Panc1 (cell line): ENCODE measurements around the gene STEAP3. TPM values are rescaled to one million over a fixed set of nuclear protein-coding genes. Genes with fewer than 3 reads are reported as not detected.

Source experiments
- ATAC-seq: fragments of 200-7000 bp; cut with Tn5 transposase; 2 replicates; pipeline ENCODE4 v1.9.1; 2020; ENCODE audit warnings: mild to moderate bottlenecking, moderate library complexity
- BruUV-seq: library from RNA; stranded (reverse); fragments of 400-500 nt; replicated peaks from 2 replicates; lab custom pipeline; 2021; lab: Mats Ljungman, UMichigan
- CTCF ChIA-PET: fragments of 300-600 bp; sonication (Branson Sonifier 250); formaldehyde crosslinking; loops from one replicate; lab custom pipeline; 2022; ENCODE audit warnings: antibody characterized with exemption; lab: Charles Lee
- POLR2A ChIA-PET: fragments of 300-600 bp; sonication (Branson Sonifier 250); formaldehyde crosslinking; loops from one replicate; lab custom pipeline; 2022; ENCODE audit warnings: antibody characterized with exemption; lab: Charles Lee
- DNase-seq: peaks from one replicate; pipeline ENCODE4 v3.0.0-alpha.2; 2010; ENCODE audit warnings: low read depth, low spot score
- H3K27ac ChIP-seq: 2 replicates; pipeline ENCODE4 v1.5.1; 2011; ENCODE audit warnings: mild to moderate bottlenecking, low read length, inconsistent platforms
- H3K27me3 ChIP-seq: fragments of 200-500 bp; sonication (Bioruptor generic); 2 replicates; pipeline ENCODE4 v1.6.0; 2014; ENCODE audit warnings: low read length, inconsistent platforms; ENCODE audit not compliant: control insufficient read depth, insufficient read depth
- H3K36me3 ChIP-seq: fragments of 200-500 bp; sonication (Bioruptor generic); 2 replicates; pipeline ENCODE4 v1.5.1; 2014; ENCODE audit warnings: inconsistent platforms, mild to moderate bottlenecking, low read length, moderate library complexity; ENCODE audit not compliant: control insufficient read depth, insufficient read depth
- H3K4me1 ChIP-seq: 2 replicates; pipeline ENCODE4 v1.5.1; 2011; ENCODE audit warnings: inconsistent platforms, mild to moderate bottlenecking, low read length, moderate library complexity; ENCODE audit not compliant: control insufficient read depth, insufficient read depth
- H3K4me3 ChIP-seq, 2 experiments: 2 replicates each; pipeline ENCODE4 v1.5.1; 2011 to 2012; ENCODE audit warnings: low read depth in 2 of 2, low read length in 2 of 2, mild to moderate bottlenecking in 2 of 2, inconsistent platforms in 1 of 2, moderate library complexity in 1 of 2
- H3K9me3 ChIP-seq: fragments of 200-500 bp; sonication (Bioruptor generic); 2 replicates; pipeline ENCODE4 v1.5.1; 2014; ENCODE audit warnings: low read depth, mild to moderate bottlenecking, inconsistent platforms, low read length, moderate library complexity; ENCODE audit not compliant: control insufficient read depth, insufficient read depth
- CTCF ChIP-seq: fragments of 450-650 bp; IDR thresholded peaks from 2 replicates; pipeline ENCODE4 v1.5.1; 2017; ENCODE audit warnings: mild to moderate bottlenecking
- POLR2AphosphoS5 ChIP-seq: IDR thresholded peaks from 2 replicates; pipeline ENCODE4 v1.6.1; 2012; ENCODE audit warnings: mild to moderate bottlenecking, low read depth, low read length, moderate library complexity
- REST ChIP-seq, 2 experiments: IDR thresholded peaks; 2 replicates each; pipeline ENCODE4 v1.6.1; 2011 to 2012; ENCODE audit warnings: low read depth in 2 of 2, control low read depth in 1 of 2, low read length in 1 of 2, mild to moderate bottlenecking in 1 of 2, moderate library complexity in 1 of 2; ENCODE audit not compliant: insufficient read depth in 1 of 2
- SIN3A ChIP-seq: IDR thresholded peaks from 2 replicates; pipeline ENCODE4 v1.6.1; 2012; ENCODE audit warnings: low read depth, mild to moderate bottlenecking, low read length, moderate library complexity, borderline replicate concordance; ENCODE audit not compliant: insufficient read depth
- TCF7L2 ChIP-seq: IDR thresholded peaks from 2 replicates; pipeline ENCODE4 v1.6.1; 2011; ENCODE audit warnings: mild to moderate bottlenecking, low read depth, low read length, inconsistent platforms
- in situ Hi-C: cut with HindIII; loops from 2 replicates; pipeline ENCODE4 v1.10.0; 2016; ENCODE audit warnings: low sequenced_read_pairs, low pct_unique_long_range_greater_than_20kb
- intact Hi-C: fragments of 100-400 bp; cut with micrococcal nuclease; formaldehyde crosslinking; loops from one replicate; pipeline ENCODE4 v1.10.0; 2022; ENCODE audit not compliant: unreplicated experiment
- total RNA-seq: library from RNA; stranded (reverse); gene quantifications from one replicate; pipeline ENCODE4 v1.2.1, GENCODE V29; 2021; ENCODE audit not compliant: unreplicated experiment

STEAP3 gene
- total RNA-seq, 1 experiment from 2014 or later, result 44.8 TPM

GRCh38 chr2:119181391-119181790 lies 42.2 kb upstream of the STEAP3 start:
- intact Hi-C loops, result no loop called here
- ChIA-PET POLR2A (no interaction called here), CTCF (no interaction called here)
- Histone ChIP-seq H3K27ac (no peak overlapping the region), H3K4me3 (no peak overlapping the region), H3K4me1 (no peaks in the 10 kb centered on the region), H3K36me3 (no peaks in the 10 kb centered on the region), H3K9me3 (no peaks in the 10 kb centered on the region), H3K27me3 (no peaks in the 10 kb centered on the region)
- TF ChIP-seq REST (IDR thresholded peaks at IDR 0.05; ENCODE audit: insufficient read depth in 1 of 2, low read depth in 2 of 2, low read length in 1 of 2), result no peak
- no peak for TF ChIP-seq POLR2AphosphoS5
- TF ChIP-seq TCF7L2, result no peak
- no peak for TF ChIP-seq CTCF
- no peak for TF ChIP-seq SIN3A
- in situ Hi-C loops, result no loop called here
- ATAC-seq (no peak), DNase-seq (no peak)
- no TSS peak for BruUV-seq

- CTCF ChIA-PET, result no interaction called here
- BruUV-seq, result no TSS peak
- ATAC-seq (no peak; the same call in 1 of the 2 replicates), DNase-seq (no peak)
- H3K27me3 ChIP-seq, result no peaks in the 10 kb centered on the region
- H3K27ac ChIP-seq, result no peak overlapping the region
- H3K4me3 ChIP-seq, result no peak overlapping the region
- no peaks in the 10 kb centered on the region for H3K9me3 ChIP-seq
- H3K4me1 ChIP-seq, result no peaks in the 10 kb centered on the region
- POLR2A ChIA-PET, result no interaction called here
- in situ Hi-C loops, result no loop called here
- no peaks in the 10 kb centered on the region for H3K36me3 ChIP-seq
- TF ChIP-seq SIN3A (no peak), REST (IDR thresholded peaks at IDR 0.05; ENCODE audit: insufficient read depth in 1 of 2, low read depth in 2 of 2, low read length in 1 of 2) (no peak), TCF7L2 (no peak), CTCF (no peak), POLR2AphosphoS5 (no peak)
- intact Hi-C loops, result no loop called here
These were observed 41.7 kb upstream of the STEAP3 start for GRCh38 chr2:119181791-119182445.
